ENCODE measurements around the gene TAMALIN.

The TAMALIN gene

DNA sequence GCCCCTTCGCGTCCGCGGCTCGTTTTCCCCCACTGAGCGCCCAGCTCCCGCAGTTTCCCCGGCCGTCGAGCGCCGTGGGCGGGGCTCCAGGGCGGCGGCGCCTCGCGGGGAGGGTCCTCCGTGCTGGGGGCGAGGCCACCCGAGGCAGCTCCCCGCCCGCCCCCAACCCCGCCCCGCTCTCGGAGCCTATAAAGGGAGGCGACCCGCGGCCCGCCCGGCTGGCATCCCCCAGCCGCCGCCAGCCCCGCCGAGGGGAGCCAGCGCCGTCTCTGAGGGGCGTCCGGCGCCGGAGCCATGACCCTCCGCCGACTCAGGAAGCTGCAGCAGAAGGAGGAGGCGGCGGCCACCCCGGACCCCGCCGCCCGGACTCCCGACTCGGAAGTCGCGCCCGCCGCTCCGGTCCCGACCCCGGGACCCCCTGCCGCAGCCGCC is at the start of gene TAMALIN:
Gene TAMALIN (plus strand): TSS at position 221 of the 432 bp plus-strand sequence. CDS start 74 bp downstream, at position 295.
- DNase-seq (ENCODE audit: low read depth), result peak; percentile 74
- H3K4me3 ChIP-seq (ENCODE audit: low read depth, low read length), result peak within 1 kb of the TSS; percentile 78
- TF ChIP-seq, protein P1, sequence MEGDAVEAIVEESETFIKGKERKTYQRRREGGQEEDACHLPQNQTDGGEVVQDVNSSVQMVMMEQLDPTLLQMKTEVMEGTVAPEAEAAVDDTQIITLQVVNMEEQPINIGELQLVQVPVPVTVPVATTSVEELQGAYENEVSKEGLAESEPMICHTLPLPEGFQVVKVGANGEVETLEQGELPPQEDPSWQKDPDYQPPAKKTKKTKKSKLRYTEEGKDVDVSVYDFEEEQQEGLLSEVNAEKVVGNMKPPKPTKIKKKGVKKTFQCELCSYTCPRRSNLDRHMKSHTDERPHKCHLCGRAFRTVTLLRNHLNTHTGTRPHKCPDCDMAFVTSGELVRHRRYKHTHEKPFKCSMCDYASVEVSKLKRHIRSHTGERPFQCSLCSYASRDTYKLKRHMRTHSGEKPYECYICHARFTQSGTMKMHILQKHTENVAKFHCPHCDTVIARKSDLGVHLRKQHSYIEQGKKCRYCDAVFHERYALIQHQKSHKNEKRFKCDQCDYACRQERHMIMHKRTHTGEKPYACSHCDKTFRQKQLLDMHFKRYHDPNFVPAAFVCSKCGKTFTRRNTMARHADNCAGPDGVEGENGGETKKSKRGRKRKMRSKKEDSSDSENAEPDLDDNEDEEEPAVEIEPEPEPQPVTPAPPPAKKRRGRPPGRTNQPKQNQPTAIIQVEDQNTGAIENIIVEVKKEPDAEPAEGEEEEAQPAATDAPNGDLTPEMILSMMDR (conservative IDR thresholded peaks at IDR 0.05; ENCODE audit: low read depth, low read length), result no peak

DNA sequence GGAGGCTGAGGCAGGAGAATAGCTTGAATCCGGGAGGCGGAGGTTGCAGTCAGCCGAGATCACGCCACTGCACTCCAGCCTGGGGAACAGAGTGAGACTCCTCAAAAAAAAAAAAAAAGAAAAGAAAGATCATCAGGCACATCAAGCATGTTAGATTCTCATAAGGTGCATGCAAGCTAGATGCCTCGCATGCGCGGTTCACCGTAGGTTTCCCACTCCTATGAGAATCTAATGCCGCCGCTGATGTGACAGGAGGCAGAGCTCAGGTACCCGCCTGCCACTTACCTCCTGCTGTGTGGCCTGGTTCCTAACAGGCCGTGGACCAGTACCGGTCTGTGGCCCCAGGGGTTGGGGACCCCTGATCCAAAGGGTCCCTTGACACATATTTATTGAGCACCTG is 48.2 kb upstream of the TAMALIN start:
- no peak for DNase-seq (ENCODE audit: low read depth)
- TF ChIP-seq, protein P1 (conservative IDR thresholded peaks at IDR 0.05; ENCODE audit: low read depth, low read length), result no peak
- H3K4me3 ChIP-seq (ENCODE audit: low read depth, low read length), result no peak overlapping the region

DNA sequence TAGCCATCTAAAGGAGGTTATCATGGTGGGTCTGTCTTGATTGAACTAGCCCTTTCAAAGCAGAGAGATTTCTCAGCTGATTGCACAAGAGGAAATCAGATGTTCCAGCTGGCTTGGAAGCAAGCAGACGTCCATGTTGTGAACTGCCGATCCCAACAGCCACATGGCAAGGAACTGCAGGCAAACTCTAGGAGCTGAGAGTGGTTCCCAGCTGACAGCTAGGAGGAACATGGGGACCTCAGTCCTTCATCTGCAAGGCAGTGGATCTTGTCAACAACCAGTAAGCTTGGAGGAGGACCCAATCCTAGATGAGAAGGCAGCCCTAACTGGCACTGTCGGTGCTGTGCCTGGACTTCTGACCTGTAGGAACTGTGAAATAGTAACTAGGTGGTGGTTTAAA is 47.5 kb upstream of the TAMALIN start:
- TF ChIP-seq, protein P1 (conservative IDR thresholded peaks at IDR 0.05; ENCODE audit: low read depth, low read length), result no peak
- H3K4me3 ChIP-seq (ENCODE audit: low read depth, low read length), result no peak overlapping the region
- peak; percentile 54 for DNase-seq (ENCODE audit: low read depth)

DNA sequence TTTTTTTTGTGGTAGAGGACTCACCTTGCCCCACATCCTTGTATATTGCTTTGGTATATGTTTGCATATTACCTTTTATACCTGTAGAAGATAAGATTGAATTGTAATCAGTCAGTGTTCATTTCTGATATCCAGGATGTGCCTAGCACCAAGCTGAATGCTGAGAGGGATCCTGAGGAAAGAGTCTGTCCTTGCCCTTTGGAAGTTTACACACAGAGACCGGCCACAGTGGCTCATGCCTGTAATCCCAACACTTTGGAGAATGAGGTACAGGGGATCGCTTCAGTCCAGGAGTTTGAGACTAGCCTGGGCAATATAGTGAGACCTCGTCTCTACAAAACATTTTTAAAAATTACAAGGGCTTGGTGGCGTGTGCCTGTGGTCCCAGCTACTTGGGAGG is 46.8 kb upstream of the TAMALIN start:
- TF ChIP-seq, protein P1 (conservative IDR thresholded peaks at IDR 0.05; ENCODE audit: low read depth, low read length), result no peak
- no peak overlapping the region for H3K4me3 ChIP-seq (ENCODE audit: low read depth, low read length)
- DNase-seq (ENCODE audit: low read depth), result no peak

DNA sequence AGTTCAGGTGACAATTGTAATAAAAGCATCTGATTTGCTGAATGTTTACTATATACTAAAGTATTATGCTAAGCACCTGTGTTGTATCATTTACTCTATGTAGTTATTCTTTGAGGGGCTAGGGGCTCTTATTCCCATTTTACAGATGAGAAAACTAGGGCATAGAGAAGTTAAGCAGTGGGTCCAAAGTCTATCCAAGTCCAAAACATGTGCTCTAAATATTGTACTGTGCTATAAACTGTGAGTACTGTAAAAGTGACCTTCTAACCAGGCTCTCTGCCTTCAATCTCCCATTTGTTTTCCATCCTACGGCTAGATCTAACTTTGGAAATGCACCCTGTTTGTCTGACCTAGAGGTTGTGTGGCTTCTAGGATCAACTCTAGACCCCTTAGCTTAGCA is 46.3 kb upstream of the TAMALIN start:
- TF ChIP-seq, protein P1 (conservative IDR thresholded peaks at IDR 0.05; ENCODE audit: low read depth, low read length), result no peak
- no peak overlapping the region for H3K4me3 ChIP-seq (ENCODE audit: low read depth, low read length)
- no peak for DNase-seq (ENCODE audit: low read depth)

DNA sequence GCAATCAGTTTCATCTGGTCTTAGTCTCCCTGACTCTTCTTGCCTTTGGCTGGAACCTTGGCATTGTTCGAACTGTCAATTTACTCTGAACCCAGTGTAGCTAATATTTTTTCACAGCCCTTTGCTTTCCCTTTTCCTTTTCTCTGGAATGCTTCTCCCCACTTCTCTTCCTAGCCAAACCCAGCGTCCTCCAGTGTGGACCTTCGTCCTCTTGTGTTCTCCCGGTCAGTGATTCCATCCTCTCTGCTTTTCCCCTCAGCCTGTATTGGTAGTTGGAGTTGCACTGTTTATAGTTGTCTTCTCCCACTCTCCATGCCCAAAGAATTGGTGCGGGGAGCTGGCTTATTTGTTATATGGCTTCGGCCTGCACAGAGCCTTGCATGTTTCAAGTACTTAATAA is 45.9 kb upstream of the TAMALIN start:
- no peak for DNase-seq (ENCODE audit: low read depth)
- TF ChIP-seq, protein P1 (conservative IDR thresholded peaks at IDR 0.05; ENCODE audit: low read depth, low read length), result no peak
- no peak overlapping the region for H3K4me3 ChIP-seq (ENCODE audit: low read depth, low read length)

DNA sequence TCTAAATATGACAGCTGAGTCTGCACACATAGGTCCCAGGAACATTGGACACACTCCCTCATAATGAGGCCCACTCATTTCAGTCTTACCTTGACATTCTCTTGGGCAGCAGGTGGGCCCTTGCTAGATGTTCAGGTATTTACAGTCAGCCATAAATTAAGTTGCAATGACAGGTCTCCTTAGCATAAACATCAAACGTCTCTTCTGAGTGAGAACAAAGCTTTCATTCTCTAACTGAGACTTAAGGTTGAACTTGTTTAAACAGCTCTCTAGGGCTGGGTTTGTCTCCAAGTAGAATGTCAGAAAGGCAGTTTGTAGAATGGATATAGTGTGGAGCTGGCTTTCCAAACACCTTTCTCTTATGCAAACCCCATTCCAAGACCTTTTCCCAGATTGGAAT is 44.9 kb upstream of the TAMALIN start:
- no peak for DNase-seq (ENCODE audit: low read depth)
- TF ChIP-seq, protein P1 (conservative IDR thresholded peaks at IDR 0.05; ENCODE audit: low read depth, low read length), result no peak
- no peak overlapping the region for H3K4me3 ChIP-seq (ENCODE audit: low read depth, low read length)
